GM23248 (cell line): ENCODE data around the gene GUCA1A.

ENCODE experiments used
- EZH2 ChIP-seq: fragments of 200-600 bp; sonication (generic); IDR thresholded peaks from 2 replicates; pipeline ENCODE4 v1.6.1; 2018; ENCODE audit warnings: antibody characterized with exemption, mild to moderate bottlenecking; ENCODE audit not compliant: insufficient read depth, poor library complexity, severe bottlenecking
- EZH2phosphoT487 ChIP-seq: fragments of 200-600 bp; sonication (generic); IDR thresholded peaks from 2 replicates; pipeline ENCODE4 v1.6.1; 2018; ENCODE audit warnings: antibody characterized with exemption, moderate library complexity, mild to moderate bottlenecking, low read depth; ENCODE audit not compliant: insufficient read depth

DNA sequence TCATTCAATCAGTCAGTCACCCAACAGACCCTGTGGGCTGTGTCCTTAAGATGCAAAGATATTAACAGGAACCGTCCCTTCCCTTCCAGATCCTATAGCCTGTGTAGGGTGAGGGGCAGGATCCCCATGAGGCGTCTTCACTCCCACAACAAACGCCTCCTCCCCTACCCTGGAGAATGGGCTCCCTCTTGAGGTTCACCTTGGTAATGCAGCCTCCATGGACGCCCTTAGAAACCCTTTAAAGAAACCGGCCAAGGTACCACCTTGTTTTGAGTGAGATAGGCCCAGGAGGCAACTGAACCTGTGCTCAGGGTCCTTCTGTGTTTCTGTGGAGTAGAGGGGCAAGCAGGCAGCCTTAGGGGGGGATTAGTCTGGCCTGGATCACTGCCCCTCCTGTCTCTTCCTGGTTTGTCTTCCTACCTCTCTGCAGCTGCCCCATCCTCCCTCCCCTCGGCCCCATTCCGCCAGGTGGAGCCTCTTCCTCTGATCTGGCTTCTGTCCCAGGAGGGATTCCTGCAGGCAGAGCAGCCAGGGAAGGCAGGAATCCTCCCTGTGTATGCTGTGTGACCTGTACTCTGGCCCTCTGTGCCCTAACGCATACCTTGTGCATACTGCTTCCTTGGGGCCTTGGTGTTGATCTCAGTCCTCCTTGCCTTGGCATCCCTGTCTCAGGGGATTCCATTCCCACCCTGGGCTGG lies 6.6 kb upstream of the GUCA1A start:
- no peak for TF ChIP-seq EZH2
- TF ChIP-seq EZH2phosphoT487, result no peak
